ENCODE data around the gene RBM4B.

GRCh38 chr11:66659763-66660162 lies 17.9 kb downstream of the RBM4B start:
- no peak for TF ChIP-seq POLR2A (IDR thresholded peaks at IDR 0.05)
- no peak for TF ChIP-seq POLR2AphosphoS5 (IDR thresholded peaks at IDR 0.05)
- TF ChIP-seq CTCF (IDR thresholded peaks at IDR 0.05) = no peak

Measured in upper lobe of left lung (tissue), 4 donors.